ENCODE data around the gene VGF. TPM values are rescaled to one million over a fixed set of nuclear protein-coding genes. Genes with fewer than 3 reads are reported as not detected.

VGF gene
- total RNA-seq, 1 donor from 2014 or later, result 0.96 TPM

DNA sequence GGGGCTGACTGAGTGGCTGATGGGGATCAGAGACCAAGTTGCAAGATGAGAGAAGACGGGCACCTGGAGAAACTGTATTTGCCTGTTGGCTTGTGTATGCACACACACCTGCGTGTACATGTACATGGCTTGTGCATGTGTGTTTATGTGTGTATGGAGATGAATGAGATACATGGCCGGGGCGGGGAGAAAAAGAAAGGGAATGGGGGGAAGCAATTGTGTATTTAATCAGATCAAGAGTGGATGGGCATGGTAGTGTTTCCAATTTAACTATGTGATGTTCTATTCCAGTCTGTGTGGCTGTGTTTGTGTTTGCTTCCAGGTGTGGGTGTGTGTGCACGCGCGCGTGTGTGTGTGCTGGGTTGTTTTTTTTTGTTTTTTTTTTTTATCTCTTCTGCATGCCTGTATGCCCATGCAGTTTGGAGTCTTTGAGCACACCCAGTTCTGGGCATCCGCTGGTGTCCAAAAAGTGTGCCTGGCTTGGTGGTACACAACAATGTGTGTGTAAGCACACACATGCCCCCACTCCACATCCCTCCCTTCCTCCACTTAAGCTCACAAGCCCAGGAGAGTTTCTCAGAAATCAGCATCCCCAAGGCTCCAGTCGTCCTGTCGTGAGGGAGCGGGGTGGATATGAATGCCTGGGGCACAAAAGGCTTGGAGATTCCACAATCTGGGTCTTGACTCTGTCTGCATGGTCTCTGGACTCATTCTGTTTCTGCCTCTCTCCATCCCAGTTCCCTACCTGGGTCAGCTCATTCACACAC is 2.5 kb upstream of the VGF start:
- H3K27ac Mint-ChIP-seq, result peak overlapping the region; percentile 72
- no peaks in the 10 kb centered on the region for H3K36me3 Mint-ChIP-seq (ENCODE audit: insufficient read depth)
- H3K9me3 Mint-ChIP-seq (ENCODE audit: low read depth), result no peaks in the 10 kb centered on the region
- H3K4me1 Mint-ChIP-seq (ENCODE audit: low read depth), result peaks cover 9% of the 10 kb centered on the region
- DNase-seq (ENCODE audit: low spot score, unreplicated experiment), result no peak
- no peak overlapping the region for H3K4me3 Mint-ChIP-seq (ENCODE audit: low read depth)
- TF ChIP-seq, protein P1, sequence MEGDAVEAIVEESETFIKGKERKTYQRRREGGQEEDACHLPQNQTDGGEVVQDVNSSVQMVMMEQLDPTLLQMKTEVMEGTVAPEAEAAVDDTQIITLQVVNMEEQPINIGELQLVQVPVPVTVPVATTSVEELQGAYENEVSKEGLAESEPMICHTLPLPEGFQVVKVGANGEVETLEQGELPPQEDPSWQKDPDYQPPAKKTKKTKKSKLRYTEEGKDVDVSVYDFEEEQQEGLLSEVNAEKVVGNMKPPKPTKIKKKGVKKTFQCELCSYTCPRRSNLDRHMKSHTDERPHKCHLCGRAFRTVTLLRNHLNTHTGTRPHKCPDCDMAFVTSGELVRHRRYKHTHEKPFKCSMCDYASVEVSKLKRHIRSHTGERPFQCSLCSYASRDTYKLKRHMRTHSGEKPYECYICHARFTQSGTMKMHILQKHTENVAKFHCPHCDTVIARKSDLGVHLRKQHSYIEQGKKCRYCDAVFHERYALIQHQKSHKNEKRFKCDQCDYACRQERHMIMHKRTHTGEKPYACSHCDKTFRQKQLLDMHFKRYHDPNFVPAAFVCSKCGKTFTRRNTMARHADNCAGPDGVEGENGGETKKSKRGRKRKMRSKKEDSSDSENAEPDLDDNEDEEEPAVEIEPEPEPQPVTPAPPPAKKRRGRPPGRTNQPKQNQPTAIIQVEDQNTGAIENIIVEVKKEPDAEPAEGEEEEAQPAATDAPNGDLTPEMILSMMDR (IDR thresholded peaks at IDR 0.05; ENCODE audit: unreplicated experiment), result no peak
- peaks cover 74% of the 10 kb centered on the region for H3K27me3 Mint-ChIP-seq

GRCh38 chr7:101166909-101167644 is 1.7 kb upstream of the VGF start:
- DNase-seq (ENCODE audit: low spot score, unreplicated experiment), result no peak
- no peaks in the 10 kb centered on the region for H3K36me3 Mint-ChIP-seq (ENCODE audit: insufficient read depth)

DNA sequence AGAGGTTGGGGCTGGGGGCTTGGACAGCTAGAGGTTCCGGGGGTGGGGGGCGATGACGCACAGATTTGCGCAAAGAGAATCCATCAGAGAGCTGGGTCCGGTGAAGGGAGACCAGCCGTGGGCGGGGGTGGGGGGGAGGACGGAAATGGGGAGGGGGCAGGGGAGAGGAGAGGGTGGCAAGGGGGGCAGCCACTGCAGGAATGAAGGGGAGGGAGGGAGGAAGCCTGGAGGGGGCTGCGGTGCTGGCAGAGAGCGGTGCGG is 1.2 kb upstream of the VGF start:
- Mint-ChIP-seq H3K4me1 (ENCODE audit: low read depth) (peaks cover 12% of the 10 kb centered on the region), H3K27me3 (peaks cover 72% of the 10 kb centered on the region), H3K36me3 (ENCODE audit: insufficient read depth) (no peaks in the 10 kb centered on the region), H3K9me3 (ENCODE audit: low read depth) (no peaks in the 10 kb centered on the region), H3K27ac (no peak overlapping the region), H3K4me3 (ENCODE audit: low read depth) (no peak overlapping the region)
- TF ChIP-seq, protein P1 (IDR thresholded peaks at IDR 0.05; ENCODE audit: unreplicated experiment), result no peak
- DNase-seq (ENCODE audit: low spot score, unreplicated experiment), result no peak

More at GRCh38 chr7:101166909-101167644, 1.7 kb upstream of the VGF start:
- Mint-ChIP-seq H3K27me3 (peaks cover 76% of the 10 kb centered on the region), H3K4me3 (ENCODE audit: low read depth) (no peak overlapping the region), H3K27ac (no peak overlapping the region), H3K4me1 (ENCODE audit: low read depth) (peaks cover 12% of the 10 kb centered on the region), H3K9me3 (ENCODE audit: low read depth) (no peaks in the 10 kb centered on the region)
- TF ChIP-seq, protein P1 (IDR thresholded peaks at IDR 0.05; ENCODE audit: unreplicated experiment), result no peak

DNA sequence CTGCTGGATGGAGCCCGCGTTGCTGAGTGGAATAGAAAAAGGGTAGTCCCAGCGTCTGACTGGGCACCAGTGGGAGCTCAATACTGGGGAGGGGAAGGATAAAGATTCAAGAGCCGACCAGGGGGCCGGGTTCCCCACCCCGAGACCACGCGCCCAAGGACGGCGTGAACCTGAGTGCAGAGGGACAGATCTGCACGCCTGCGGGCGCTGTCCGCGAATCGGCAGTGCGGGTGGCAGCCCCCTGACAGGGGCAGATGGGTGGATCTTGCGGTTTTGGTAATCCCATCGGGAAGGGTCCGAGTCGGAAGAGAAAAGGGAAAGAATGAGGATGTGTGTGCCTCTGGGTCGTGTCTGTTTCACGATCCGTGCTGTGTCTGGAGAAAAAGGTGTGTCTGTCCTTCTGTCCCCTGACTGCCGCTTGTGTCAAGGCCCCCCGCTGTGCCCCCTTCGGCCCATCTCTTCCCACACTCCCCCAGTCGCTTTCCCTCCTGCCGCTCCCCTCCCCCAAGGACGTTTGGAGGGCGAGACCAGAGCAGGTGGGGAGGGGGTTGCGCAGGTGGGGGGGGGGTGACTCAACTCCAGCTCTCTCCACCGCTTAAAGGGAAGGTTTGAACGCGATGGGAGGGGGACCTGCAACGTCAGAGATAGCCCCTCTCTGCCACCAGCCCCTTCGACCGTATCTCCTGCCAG is 734 bp upstream of the VGF start:
- H3K9me3 Mint-ChIP-seq (ENCODE audit: low read depth), result no peaks in the 10 kb centered on the region
- peaks cover 72% of the 10 kb centered on the region for H3K27me3 Mint-ChIP-seq
- H3K27ac Mint-ChIP-seq, result peak overlapping the region; percentile 59
- TF ChIP-seq, protein P1 (IDR thresholded peaks at IDR 0.05; ENCODE audit: unreplicated experiment), result no peak
- H3K36me3 Mint-ChIP-seq (ENCODE audit: insufficient read depth), result no peaks in the 10 kb centered on the region
- DNase-seq (ENCODE audit: low spot score, unreplicated experiment), result no peak
- H3K4me3 Mint-ChIP-seq (ENCODE audit: low read depth), result peak overlapping the region; percentile 51
- H3K4me1 Mint-ChIP-seq (ENCODE audit: low read depth), result peaks cover 12% of the 10 kb centered on the region

GRCh38 chr7:101164071-101164840 is 1.1 kb downstream of the VGF start:
- peaks cover 56% of the 10 kb centered on the region for H3K27me3 Mint-ChIP-seq

More at GRCh38 chr7:101164071-101164840, 1.1 kb downstream of the VGF start:
- H3K9me3 Mint-ChIP-seq (ENCODE audit: low read depth), result no peaks in the 10 kb centered on the region
- no peak overlapping the region for H3K27ac Mint-ChIP-seq
- TF ChIP-seq, protein P1 (IDR thresholded peaks at IDR 0.05; ENCODE audit: unreplicated experiment), result no peak
- peaks cover 4% of the 10 kb centered on the region for H3K36me3 Mint-ChIP-seq (ENCODE audit: insufficient read depth)
- H3K4me3 Mint-ChIP-seq (ENCODE audit: low read depth), result peak overlapping the region; percentile 14
- DNase-seq (ENCODE audit: low spot score, unreplicated experiment), result peak; percentile 53
- peaks cover 10% of the 10 kb centered on the region for H3K4me1 Mint-ChIP-seq (ENCODE audit: low read depth)

Data from progenitor cell of endocrine pancreas (in vitro differentiated cells).